ENCODE results near the gene HOXC4. TPM values are rescaled to one million over a fixed set of nuclear protein-coding genes. Genes with fewer than 3 reads are reported as not detected.

Gene HOXC4
- total RNA-seq, 1 experiment from 2014 or later: not detected

DNA sequence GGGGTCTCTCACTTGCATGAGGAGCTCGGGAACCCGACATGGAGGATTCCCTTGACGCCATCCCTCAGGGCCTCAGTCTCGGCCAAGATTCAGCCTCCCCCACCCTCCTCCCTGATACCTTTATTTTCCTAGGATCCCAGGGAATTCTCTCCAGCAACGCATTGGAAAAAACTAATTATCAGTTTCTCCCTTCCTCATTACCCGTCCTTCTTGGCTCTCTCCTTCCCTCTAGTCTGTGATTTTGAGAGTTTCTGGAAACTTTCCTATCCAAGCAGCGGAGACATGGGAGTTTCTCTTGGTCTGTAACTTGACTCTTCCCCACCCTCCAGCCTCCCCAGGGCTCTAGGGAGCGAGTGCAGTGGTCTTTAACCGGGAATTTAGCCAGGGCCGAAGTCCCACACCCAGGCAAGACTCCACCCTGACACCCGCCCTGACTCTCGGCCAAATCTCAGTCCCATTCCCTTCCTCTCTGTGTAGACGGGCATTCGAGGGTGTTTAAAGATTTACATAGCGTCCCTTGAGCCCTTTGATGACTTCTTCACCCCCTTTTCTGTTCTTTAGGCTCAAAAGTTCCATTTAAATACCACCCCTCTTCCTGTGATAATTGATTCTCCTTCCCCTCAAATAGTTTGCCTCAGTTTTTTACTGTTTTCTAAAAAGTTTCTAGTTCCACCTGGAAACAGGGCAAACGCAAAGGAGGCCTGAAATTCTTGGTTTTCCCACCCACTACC, 14.1 kb upstream of the HOXC4 start:
- H2AFZ ChIP-seq (ENCODE audit: low read length): no peak overlapping the region
- no peak overlapping the region for H2BK12ac ChIP-seq (ENCODE audit: insufficient read length, low read depth, low read length)
- no peak overlapping the region for H2BK120ac ChIP-seq (ENCODE audit: low read depth, low read length, poor library complexity, severe bottlenecking)
- H3K36me3 Mint-ChIP-seq (ENCODE audit: insufficient read depth in 1 of 3, low read depth in 3 of 3): peaks cover 0 to 4% (median 0%) of the 10 kb centered on the region in 3 experiments; a peak in 2 of 7 replicates
- H2AK5ac ChIP-seq (ENCODE audit: insufficient read length, low read length): no peak overlapping the region
- peaks cover 100% of the 10 kb centered on the region for H3K27me3 ChIP-seq (ENCODE audit: insufficient read depth, low read length)
- H3K4me3 Mint-ChIP-seq: peak overlapping the region in 1 of 2 experiments; percentile 5; a peak in 1 of 5 replicates
- H3K4me1 ChIP-seq (ENCODE audit: insufficient read depth, low read length): no peaks in the 10 kb centered on the region
- no peak overlapping the region for H3K9ac ChIP-seq (ENCODE audit: extremely low read depth, insufficient read length, low read length)
- DNase-seq: no peak
- no peak overlapping the region for H3K14ac ChIP-seq (ENCODE audit: insufficient read depth, low read length)
- no peaks in the 10 kb centered on the region for H3K23me2 ChIP-seq (ENCODE audit: insufficient read length, low read depth, low read length, poor library complexity, severe bottlenecking)
- peaks cover 100% of the 10 kb centered on the region for H3K27me3 Mint-ChIP-seq (ENCODE audit: low read depth)
- no peak overlapping the region for H4K5ac ChIP-seq (ENCODE audit: insufficient read length, low read depth, low read length)
- no CpG with 5 or more reads among the region's 16 CpGs for WGBS (ENCODE audit: extremely low coverage, insufficient read length, low lambda C conversion rate)
- no peak overlapping the region for H3T11ph ChIP-seq (ENCODE audit: low read length)
- H2BK20ac ChIP-seq (ENCODE audit: low read depth, low read length, poor library complexity, severe bottlenecking): no peak overlapping the region
- no peak overlapping the region for H4K91ac ChIP-seq (ENCODE audit: insufficient read length, low read depth, low read length)
- no peaks in the 10 kb centered on the region for H3K79me2 ChIP-seq (ENCODE audit: insufficient read depth, low read length)
- no peak overlapping the region for H3K56ac ChIP-seq (ENCODE audit: insufficient read length, low read depth, low read length)
- peaks cover 7 to 8% of the 10 kb centered on the region in 2 experiments; a peak in 4 of 5 replicates for H3K9me3 Mint-ChIP-seq
- no peak overlapping the region for H3K18ac ChIP-seq (ENCODE audit: insufficient read length, low read depth, low read length)
- H3K27ac ChIP-seq (ENCODE audit: insufficient read length, low read depth, low read length): no peak overlapping the region
- peaks cover 0 to 6% of the 10 kb centered on the region in 2 experiments; a peak in 2 of 4 replicates for H3K4me1 Mint-ChIP-seq
- no peaks in the 10 kb centered on the region for H3K9me3 ChIP-seq (ENCODE audit: control insufficient read depth, low read depth, low read length)
- no peaks in the 10 kb centered on the region for H4K20me1 ChIP-seq (ENCODE audit: control insufficient read depth, insufficient read depth, insufficient read length)
- no peak overlapping the region for H3K23ac ChIP-seq (ENCODE audit: insufficient read length, low read depth, low read length)
- H3K27ac Mint-ChIP-seq: no peak overlapping the region
- no peak overlapping the region for H4K8ac ChIP-seq (replicated peaks; ENCODE audit: insufficient read length, low read depth, low read length)
- H2BK5ac ChIP-seq (ENCODE audit: insufficient read length, low read length): no peak overlapping the region
- H2BK15ac ChIP-seq (ENCODE audit: low read depth, low read length): no peak overlapping the region
- no peak overlapping the region for H3K4ac ChIP-seq (ENCODE audit: low read depth, low read length)
- no peak overlapping the region for H3K4me2 ChIP-seq (ENCODE audit: insufficient read depth, insufficient read length, low read length)
- H3K79me1 ChIP-seq (ENCODE audit: insufficient read depth, low read depth, low read length, poor library complexity, severe bottlenecking): no peaks in the 10 kb centered on the region
- TF ChIP-seq, protein P1, sequence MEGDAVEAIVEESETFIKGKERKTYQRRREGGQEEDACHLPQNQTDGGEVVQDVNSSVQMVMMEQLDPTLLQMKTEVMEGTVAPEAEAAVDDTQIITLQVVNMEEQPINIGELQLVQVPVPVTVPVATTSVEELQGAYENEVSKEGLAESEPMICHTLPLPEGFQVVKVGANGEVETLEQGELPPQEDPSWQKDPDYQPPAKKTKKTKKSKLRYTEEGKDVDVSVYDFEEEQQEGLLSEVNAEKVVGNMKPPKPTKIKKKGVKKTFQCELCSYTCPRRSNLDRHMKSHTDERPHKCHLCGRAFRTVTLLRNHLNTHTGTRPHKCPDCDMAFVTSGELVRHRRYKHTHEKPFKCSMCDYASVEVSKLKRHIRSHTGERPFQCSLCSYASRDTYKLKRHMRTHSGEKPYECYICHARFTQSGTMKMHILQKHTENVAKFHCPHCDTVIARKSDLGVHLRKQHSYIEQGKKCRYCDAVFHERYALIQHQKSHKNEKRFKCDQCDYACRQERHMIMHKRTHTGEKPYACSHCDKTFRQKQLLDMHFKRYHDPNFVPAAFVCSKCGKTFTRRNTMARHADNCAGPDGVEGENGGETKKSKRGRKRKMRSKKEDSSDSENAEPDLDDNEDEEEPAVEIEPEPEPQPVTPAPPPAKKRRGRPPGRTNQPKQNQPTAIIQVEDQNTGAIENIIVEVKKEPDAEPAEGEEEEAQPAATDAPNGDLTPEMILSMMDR (conservative IDR thresholded peaks at IDR 0.05): no peak

All from H9 (cell line).